ENCODE data around the gene MED7.

The MED7 gene

DNA sequence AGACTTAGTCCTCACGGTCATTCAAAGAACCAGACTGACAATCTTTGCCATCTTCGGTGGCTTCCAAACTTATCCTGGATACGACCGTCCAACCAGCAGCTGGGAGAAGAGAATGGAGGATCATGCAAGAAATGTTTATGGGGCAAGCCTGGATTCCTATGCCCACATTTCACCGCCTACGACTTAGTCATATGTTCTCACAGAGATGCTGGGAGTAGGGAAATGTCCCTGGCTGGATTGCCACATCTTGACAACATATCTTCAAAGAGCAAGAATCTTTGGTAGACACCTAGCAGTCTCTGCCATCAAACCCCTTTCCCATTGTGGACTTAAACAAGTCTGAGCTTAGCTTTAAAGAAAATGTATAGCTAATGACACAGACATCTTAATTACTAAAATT lies 5.0 kb downstream of the MED7 start:
- TF ChIP-seq REPIN1 (tag by site-specific recombination; IDR thresholded peaks at IDR 0.05; ENCODE audit: low read depth) (no peak), ZNF248 (tag by site-specific recombination; IDR thresholded peaks at IDR 0.05) (no peak), ZNF324 (tag by site-specific recombination; IDR thresholded peaks at IDR 0.05) (no peak), ZNF404 (tag by site-specific recombination; IDR thresholded peaks at IDR 0.05) (no peak), ZNF335 (tag by site-specific recombination; conservative IDR thresholded peaks at IDR 0.05) (no peak)
- TF ChIP-seq, protein P1, sequence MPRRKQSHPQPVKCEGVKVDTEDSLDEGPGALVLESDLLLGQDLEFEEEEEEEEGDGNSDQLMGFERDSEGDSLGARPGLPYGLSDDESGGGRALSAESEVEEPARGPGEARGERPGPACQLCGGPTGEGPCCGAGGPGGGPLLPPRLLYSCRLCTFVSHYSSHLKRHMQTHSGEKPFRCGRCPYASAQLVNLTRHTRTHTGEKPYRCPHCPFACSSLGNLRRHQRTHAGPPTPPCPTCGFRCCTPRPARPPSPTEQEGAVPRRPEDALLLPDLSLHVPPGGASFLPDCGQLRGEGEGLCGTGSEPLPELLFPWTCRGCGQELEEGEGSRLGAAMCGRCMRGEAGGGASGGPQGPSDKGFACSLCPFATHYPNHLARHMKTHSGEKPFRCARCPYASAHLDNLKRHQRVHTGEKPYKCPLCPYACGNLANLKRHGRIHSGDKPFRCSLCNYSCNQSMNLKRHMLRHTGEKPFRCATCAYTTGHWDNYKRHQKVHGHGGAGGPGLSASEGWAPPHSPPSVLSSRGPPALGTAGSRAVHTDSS (tag by site-specific recombination; IDR thresholded peaks at IDR 0.05), result no peak
- no peak overlapping the region for H3K4me3 ChIP-seq (ENCODE audit: low read depth, low read length)
- H3K36me3 ChIP-seq (ENCODE audit: control insufficient read depth in 2 of 2, insufficient read depth in 1 of 2, low read length in 2 of 2), result peaks cover 0 to 25% of the 10 kb centered on the region in 2 experiments
- CTCF ChIA-PET, result interaction anchor here (0.8 kb wide), 1 partner anchor 11 kb away, joined by 3 read pairs; no protein-coding TSS in a partner anchor
- no peaks in the 10 kb centered on the region for H3K9me3 ChIP-seq (ENCODE audit: control insufficient read depth, insufficient read depth, low read depth, low read length)
- POLR2A ChIA-PET, result no interaction called here
- H3K27ac ChIP-seq (ENCODE audit: extremely low read depth, low read depth, low read length), result no peak overlapping the region
- no peaks in the 10 kb centered on the region for H3K4me1 ChIP-seq (ENCODE audit: control insufficient read depth, insufficient read depth, low read length)

DNA sequence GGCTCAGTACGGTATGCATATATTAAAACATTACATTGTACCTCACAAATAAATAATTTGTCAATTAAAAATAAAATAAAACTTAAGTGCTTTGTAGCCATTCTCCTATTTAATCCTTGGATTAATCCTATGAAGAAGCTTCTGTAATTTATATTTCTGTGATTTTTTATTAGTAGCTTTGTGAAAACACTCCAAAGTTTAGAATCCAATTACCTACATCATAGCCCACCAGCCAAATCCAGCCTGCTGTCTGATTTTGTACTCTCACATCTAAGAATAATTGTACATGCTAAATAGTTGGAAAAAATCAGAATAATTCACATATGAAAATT lies 10.4 kb downstream of the MED7 start:
- no peak overlapping the region for H3K27ac ChIP-seq (ENCODE audit: extremely low read depth, low read depth, low read length)
- no peaks in the 10 kb centered on the region for H3K9me3 ChIP-seq (ENCODE audit: control insufficient read depth, insufficient read depth, low read depth, low read length)
- ChIA-PET POLR2A (interaction anchor here (3.9 kb wide), 1 partner anchor 10 kb away, joined by 20 read pairs; the partner anchor contains the start of gene MED7), CTCF (interaction anchor here (0.5 to 3.8 kb wide), 22 partner anchors 10 to 1993 kb away, joined by 3 to 19 read pairs (median 3); partner anchors contain the start of gene MED7)
- TF ChIP-seq YY1 (tag by site-specific recombination; IDR thresholded peaks at IDR 0.05), result no peak
- TF ChIP-seq ZNF654 (tag by site-specific recombination; IDR thresholded peaks at IDR 0.05; ENCODE audit: low read depth), result no peak
- TF ChIP-seq, protein P2, sequence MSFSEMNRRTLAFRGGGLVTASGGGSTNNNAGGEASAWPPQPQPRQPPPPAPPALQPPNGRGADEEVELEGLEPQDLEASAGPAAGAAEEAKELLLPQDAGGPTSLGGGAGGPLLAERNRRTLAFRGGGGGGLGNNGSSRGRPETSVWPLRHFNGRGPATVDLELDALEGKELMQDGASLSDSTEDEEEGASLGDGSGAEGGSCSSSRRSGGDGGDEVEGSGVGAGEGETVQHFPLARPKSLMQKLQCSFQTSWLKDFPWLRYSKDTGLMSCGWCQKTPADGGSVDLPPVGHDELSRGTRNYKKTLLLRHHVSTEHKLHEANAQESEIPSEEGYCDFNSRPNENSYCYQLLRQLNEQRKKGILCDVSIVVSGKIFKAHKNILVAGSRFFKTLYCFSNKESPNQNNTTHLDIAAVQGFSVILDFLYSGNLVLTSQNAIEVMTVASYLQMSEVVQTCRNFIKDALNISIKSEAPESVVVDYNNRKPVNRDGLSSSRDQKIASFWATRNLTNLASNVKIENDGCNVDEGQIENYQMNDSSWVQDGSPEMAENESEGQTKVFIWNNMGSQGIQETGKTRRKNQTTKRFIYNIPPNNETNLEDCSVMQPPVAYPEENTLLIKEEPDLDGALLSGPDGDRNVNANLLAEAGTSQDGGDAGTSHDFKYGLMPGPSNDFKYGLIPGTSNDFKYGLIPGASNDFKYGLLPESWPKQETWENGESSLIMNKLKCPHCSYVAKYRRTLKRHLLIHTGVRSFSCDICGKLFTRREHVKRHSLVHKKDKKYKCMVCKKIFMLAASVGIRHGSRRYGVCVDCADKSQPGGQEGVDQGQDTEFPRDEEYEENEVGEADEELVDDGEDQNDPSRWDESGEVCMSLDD (tag by site-specific recombination; IDR thresholded peaks at IDR 0.05), result no peak
- no peak for TF ChIP-seq ZNF174 (tag by site-specific recombination; IDR thresholded peaks at IDR 0.05)
- TF ChIP-seq ZNF658 (tag by site-specific recombination; IDR thresholded peaks at IDR 0.05), result no peak
- TF ChIP-seq, protein P3, sequence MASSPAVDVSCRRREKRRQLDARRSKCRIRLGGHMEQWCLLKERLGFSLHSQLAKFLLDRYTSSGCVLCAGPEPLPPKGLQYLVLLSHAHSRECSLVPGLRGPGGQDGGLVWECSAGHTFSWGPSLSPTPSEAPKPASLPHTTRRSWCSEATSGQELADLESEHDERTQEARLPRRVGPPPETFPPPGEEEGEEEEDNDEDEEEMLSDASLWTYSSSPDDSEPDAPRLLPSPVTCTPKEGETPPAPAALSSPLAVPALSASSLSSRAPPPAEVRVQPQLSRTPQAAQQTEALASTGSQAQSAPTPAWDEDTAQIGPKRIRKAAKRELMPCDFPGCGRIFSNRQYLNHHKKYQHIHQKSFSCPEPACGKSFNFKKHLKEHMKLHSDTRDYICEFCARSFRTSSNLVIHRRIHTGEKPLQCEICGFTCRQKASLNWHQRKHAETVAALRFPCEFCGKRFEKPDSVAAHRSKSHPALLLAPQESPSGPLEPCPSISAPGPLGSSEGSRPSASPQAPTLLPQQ (tag by site-specific recombination; IDR thresholded peaks at IDR 0.05), result no peak
- TF ChIP-seq ZEB2 (tag by site-specific recombination; IDR thresholded peaks at IDR 0.05), result no peak
- no peak for TF ChIP-seq ZNF530 (tag by site-specific recombination; IDR thresholded peaks at IDR 0.05; ENCODE audit: low read depth)
- no peak for TF ChIP-seq ZNF473 (tag by site-specific recombination; IDR thresholded peaks at IDR 0.05)
- no peak for TF ChIP-seq ZNF549 (tag by site-specific recombination; IDR thresholded peaks at IDR 0.05)
- TF ChIP-seq ZNF121 (tag by site-specific recombination; IDR thresholded peaks at IDR 0.05), result no peak
- H3K4me1 ChIP-seq (ENCODE audit: control insufficient read depth, insufficient read depth, low read length), result no peaks in the 10 kb centered on the region
- no peak overlapping the region for H3K4me3 ChIP-seq (ENCODE audit: low read depth, low read length)
- peaks cover 0 to under 1% of the 10 kb centered on the region in 2 experiments; a peak in 2 of 3 replicates for H3K36me3 ChIP-seq (ENCODE audit: control insufficient read depth in 2 of 2, insufficient read depth in 1 of 2, low read length in 2 of 2)

DNA sequence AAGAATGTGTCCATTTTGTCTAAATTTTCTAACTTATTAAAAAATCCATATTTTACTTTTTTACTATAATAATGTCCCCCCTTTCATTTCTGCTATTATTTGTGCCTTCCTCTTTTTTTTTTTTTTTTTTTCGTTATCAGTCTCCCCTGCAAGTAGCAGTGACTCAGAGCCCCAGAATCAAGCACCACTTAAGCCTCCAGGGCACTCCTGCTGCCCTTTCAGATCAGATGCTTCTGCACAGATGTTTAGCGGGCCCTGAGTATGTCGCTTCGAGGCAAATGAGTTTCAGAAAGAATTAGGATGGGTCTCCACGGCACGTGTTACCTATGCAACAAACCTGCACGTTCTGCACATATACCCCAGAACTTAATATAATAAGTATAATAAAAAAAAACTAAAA lies 11.7 kb downstream of the MED7 start:
- POLR2A ChIA-PET, result interaction anchor here (0.7 to 3.9 kb wide), 2 partner anchors 12 to 211 kb away, joined by 4 to 20 read pairs; partner anchors contain the start of gene MED7
- no peak overlapping the region for H3K27ac ChIP-seq (ENCODE audit: extremely low read depth, low read depth, low read length)
- H3K4me1 ChIP-seq (ENCODE audit: control insufficient read depth, insufficient read depth, low read length), result no peaks in the 10 kb centered on the region
- no peaks in the 10 kb centered on the region for H3K9me3 ChIP-seq (ENCODE audit: control insufficient read depth, insufficient read depth, low read depth, low read length)
- no peak overlapping the region for H3K4me3 ChIP-seq (ENCODE audit: low read depth, low read length)
- H3K36me3 ChIP-seq (ENCODE audit: control insufficient read depth in 2 of 2, insufficient read depth in 1 of 2, low read length in 2 of 2), result no peaks in the 10 kb centered on the region
- CTCF ChIA-PET, result interaction anchor here (0.6 to 3.8 kb wide), 9 partner anchors 12 to 1991 kb away, joined by 3 to 19 read pairs (median 3); partner anchors contain the start of gene MED7
- TF ChIP-seq, protein P4, sequence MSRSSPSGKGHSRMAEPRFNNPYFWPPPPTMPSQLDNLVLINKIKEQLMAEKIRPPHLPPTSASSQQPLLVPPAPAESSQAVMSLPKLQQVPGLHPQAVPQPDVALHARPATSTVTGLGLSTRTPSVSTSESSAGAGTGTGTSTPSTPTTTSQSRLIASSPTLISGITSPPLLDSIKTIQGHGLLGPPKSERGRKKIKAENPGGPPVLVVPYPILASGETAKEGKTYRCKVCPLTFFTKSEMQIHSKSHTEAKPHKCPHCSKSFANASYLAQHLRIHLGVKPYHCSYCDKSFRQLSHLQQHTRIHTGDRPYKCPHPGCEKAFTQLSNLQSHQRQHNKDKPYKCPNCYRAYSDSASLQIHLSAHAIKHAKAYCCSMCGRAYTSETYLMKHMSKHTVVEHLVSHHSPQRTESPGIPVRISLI (tag by site-specific recombination; IDR thresholded peaks at IDR 0.05), result no peak
- TF ChIP-seq GLI2 (tag by site-specific recombination; IDR thresholded peaks at IDR 0.05; ENCODE audit: borderline replicate concordance, low read depth) (no peak), ZNF707 (tag by site-specific recombination; IDR thresholded peaks at IDR 0.05) (no peak), ZFP3 (tag by site-specific recombination; IDR thresholded peaks at IDR 0.05; ENCODE audit: low read depth) (no peak), ZNF473 (tag by site-specific recombination; IDR thresholded peaks at IDR 0.05) (no peak), ZBTB8A (tag by site-specific recombination; IDR thresholded peaks at IDR 0.05) (no peak), ZFHX2 (tag by site-specific recombination; conservative IDR thresholded peaks at IDR 0.05) (no peak), MZF1 (tag by site-specific recombination; IDR thresholded peaks at IDR 0.05; ENCODE audit: borderline replicate concordance) (no peak), KLF8 (tag by site-specific recombination; IDR thresholded peaks at IDR 0.05) (no peak), ZNF600 (tag by site-specific recombination; IDR thresholded peaks at IDR 0.05) (no peak), ZNF585B (tag by site-specific recombination; IDR thresholded peaks at IDR 0.05) (no peak)
